ENCODE data around the gene HDAC2. TPM values are rescaled to one million over a fixed set of nuclear protein-coding genes. Genes with fewer than 3 reads are reported as not detected.

The HDAC2 gene
- total RNA-seq, 2 experiments from 2014 or later: 29.9 to 40.8 TPM

DNA sequence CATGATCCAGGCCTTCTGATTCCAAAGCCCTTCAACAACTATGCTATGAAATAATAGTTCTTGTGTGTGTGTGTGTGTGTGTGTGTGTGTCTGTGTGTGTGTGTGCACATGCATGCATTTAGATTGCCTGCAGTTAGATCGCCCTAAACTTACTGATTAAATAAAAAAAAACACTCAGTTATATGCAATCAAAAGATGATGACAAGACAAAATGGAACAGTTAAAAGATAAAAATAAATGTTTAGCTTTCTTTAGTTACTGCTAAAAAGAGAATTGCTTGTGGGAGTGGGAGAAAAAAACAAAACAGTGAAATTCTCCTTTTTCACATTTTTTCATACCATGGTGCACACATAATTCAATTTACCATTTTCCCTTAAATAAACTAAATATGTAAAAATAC lies 84.4 kb downstream of the HDAC2 start:
- TF ChIP-seq, protein P1, sequence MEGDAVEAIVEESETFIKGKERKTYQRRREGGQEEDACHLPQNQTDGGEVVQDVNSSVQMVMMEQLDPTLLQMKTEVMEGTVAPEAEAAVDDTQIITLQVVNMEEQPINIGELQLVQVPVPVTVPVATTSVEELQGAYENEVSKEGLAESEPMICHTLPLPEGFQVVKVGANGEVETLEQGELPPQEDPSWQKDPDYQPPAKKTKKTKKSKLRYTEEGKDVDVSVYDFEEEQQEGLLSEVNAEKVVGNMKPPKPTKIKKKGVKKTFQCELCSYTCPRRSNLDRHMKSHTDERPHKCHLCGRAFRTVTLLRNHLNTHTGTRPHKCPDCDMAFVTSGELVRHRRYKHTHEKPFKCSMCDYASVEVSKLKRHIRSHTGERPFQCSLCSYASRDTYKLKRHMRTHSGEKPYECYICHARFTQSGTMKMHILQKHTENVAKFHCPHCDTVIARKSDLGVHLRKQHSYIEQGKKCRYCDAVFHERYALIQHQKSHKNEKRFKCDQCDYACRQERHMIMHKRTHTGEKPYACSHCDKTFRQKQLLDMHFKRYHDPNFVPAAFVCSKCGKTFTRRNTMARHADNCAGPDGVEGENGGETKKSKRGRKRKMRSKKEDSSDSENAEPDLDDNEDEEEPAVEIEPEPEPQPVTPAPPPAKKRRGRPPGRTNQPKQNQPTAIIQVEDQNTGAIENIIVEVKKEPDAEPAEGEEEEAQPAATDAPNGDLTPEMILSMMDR (IDR thresholded peaks at IDR 0.05): no peak
- H3K4me3 Mint-ChIP-seq: no peak overlapping the region
- H3K9me3 ChIP-seq (ENCODE audit: control insufficient read depth in 1 of 2, insufficient read depth in 1 of 2, low read length in 2 of 2): no peaks in the 10 kb centered on the region
- H3K27me3 Mint-ChIP-seq: peaks cover 10% of the 10 kb centered on the region
- H3K27ac Mint-ChIP-seq: no peak overlapping the region
- H3K9me3 Mint-ChIP-seq: no peaks in the 10 kb centered on the region
- ATAC-seq (ENCODE audit: poor library complexity) (no peak), DNase-seq (no peak)
- H3K4me3 ChIP-seq (ENCODE audit: low read length): no peak overlapping the region
- H3K27ac ChIP-seq (ENCODE audit: low read depth in 1 of 2, low read length in 2 of 2): no peak overlapping the region
- no peaks in the 10 kb centered on the region for H3K27me3 ChIP-seq (ENCODE audit: control insufficient read depth in 1 of 2, insufficient read depth in 2 of 2, low read length in 2 of 2)
- no peaks in the 10 kb centered on the region for H3K4me1 Mint-ChIP-seq (ENCODE audit: low read depth)
- no peaks in the 10 kb centered on the region for H3K36me3 ChIP-seq (ENCODE audit: insufficient read depth, low read length)
- ChIA-PET POLR2A (no interaction called here), CTCF (no interaction called here)
- intact Hi-C loops (cut with DNase I, micrococcal nuclease): no loop called here
- no peaks in the 10 kb centered on the region for H3K4me1 ChIP-seq (ENCODE audit: insufficient read depth, low read length)
- no peaks in the 10 kb centered on the region for H3K36me3 Mint-ChIP-seq (ENCODE audit: low read depth)

- Histone ChIP-seq H3K4me1 (ENCODE audit: insufficient read depth, low read length) (no peaks in the 10 kb centered on the region), H3K4me3 (ENCODE audit: low read length) (no peak overlapping the region), H3K27ac (ENCODE audit: low read depth in 1 of 2, low read length in 2 of 2) (no peak overlapping the region), H3K27me3 (ENCODE audit: control insufficient read depth in 1 of 2, insufficient read depth in 2 of 2, low read length in 2 of 2) (peaks cover 0 to 2% of the 10 kb centered on the region in 2 experiments), H3K36me3 (ENCODE audit: insufficient read depth, low read length) (no peaks in the 10 kb centered on the region), H3K9me3 (ENCODE audit: control insufficient read depth in 1 of 2, insufficient read depth in 1 of 2, low read length in 2 of 2) (no peaks in the 10 kb centered on the region)
- no peak for ATAC-seq (ENCODE audit: poor library complexity)
- no peaks in the 10 kb centered on the region for H3K9me3 Mint-ChIP-seq
- ChIA-PET CTCF (no interaction called here), POLR2A (no interaction called here)
- no peak for DNase-seq
- H3K27me3 Mint-ChIP-seq: peaks cover 29% of the 10 kb centered on the region
- TF ChIP-seq, protein P1 (IDR thresholded peaks at IDR 0.05): no peak
- H3K27ac Mint-ChIP-seq: no peak overlapping the region
- no peaks in the 10 kb centered on the region for H3K4me1 Mint-ChIP-seq (ENCODE audit: low read depth)
- intact Hi-C loops (cut with DNase I, micrococcal nuclease): no loop called here
- H3K36me3 Mint-ChIP-seq (ENCODE audit: low read depth): no peaks in the 10 kb centered on the region
- H3K4me3 Mint-ChIP-seq: no peak overlapping the region
Measured at GRCh38 chr6:113884011-113884410, 86.9 kb downstream of the HDAC2 start.

Other genes with a start within 250 kb of the HDAC2 start
- gene MARCKS, start 113.8 kb downstream of the HDAC2 start, total RNA-seq: under 1 TPM; 0.63 to 0.70 TPM

All from CD4-positive, alpha-beta T cell (primary cell).